Pons (tissue), 1 donor: ENCODE measurements around the gene MFSD12.
A peak's percentile ranks its signal among the peaks of the same experiment; 100 is the strongest.

Source experiments
- DNase-seq: peaks from one replicate; pipeline ENCODE4 v3.0.0-alpha.2; 2016; ENCODE audit warnings: low spot score

Gene MFSD12

GRCh38 chr19:3555653-3556422, 1.5 kb downstream of the MFSD12 start:
- DNase-seq: no peak

- DNase-seq: peak; percentile 19
These were observed 2.9 kb downstream of the MFSD12 start for GRCh38 chr19:3554254-3555083.

DNA sequence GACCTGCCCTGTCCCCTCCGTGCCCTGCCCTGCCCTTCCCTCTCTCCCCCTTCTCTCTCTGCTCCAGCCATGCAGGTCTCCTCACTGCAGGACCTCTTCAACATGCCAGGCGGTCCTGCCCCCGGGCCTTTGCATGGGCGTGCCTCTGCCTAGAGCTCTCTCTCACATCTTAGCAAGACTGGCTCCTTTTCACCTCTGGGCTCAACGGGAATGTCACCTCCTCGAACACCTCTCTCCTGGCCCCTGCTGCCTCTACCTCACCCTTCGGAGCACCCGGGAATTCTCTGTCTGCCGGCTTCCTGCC, 5.6 kb downstream of the MFSD12 start:
- DNase-seq: no peak

DNA sequence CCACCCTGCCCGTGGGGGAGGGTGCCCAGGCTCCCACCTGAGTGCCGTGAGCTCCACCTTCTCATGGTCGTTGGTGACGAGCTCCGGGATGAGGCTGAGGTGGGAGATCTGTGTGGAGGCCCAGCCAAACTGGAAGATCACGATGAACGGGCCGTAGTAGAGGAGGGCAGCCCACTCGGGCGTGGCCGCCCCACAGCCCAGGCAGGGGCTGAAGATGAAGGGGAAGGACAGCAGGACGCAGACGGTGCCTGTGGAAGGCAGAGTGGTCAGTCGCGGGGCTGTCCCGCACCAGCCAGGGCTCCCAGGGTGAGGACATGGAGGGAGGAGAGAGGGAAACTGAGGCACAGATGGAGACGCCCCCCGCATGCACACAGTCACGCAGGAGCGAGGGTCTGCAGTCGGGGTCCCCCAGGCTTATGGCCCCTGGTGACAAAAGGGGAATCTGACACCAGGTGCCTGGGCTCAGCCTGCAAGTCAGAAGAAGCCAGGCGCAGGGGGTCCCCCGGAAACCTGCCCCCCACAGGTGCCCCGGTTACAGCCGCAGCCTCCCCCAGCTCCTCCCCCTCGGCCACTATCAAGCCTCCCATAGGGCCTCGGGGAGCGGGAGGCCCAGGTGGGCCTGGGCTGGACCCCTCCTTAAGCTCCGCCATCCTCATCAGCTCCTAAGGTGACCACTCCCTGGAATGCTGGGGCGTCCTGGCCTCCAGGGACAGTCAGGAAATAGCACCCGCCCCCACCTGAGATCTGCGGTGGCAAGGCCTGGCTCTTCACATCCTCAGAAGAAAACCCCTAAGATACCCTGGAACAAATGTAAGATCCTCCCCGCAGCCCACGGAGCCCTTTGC, 6.2 kb downstream of the MFSD12 start:
- no peak for DNase-seq

- no peak for DNase-seq
These were observed 7.6 kb downstream of the MFSD12 start for GRCh38 chr19:3549816-3550215.

GRCh38 chr19:3548606-3549005, 8.8 kb downstream of the MFSD12 start:
- DNase-seq: peak; percentile 49

DNA sequence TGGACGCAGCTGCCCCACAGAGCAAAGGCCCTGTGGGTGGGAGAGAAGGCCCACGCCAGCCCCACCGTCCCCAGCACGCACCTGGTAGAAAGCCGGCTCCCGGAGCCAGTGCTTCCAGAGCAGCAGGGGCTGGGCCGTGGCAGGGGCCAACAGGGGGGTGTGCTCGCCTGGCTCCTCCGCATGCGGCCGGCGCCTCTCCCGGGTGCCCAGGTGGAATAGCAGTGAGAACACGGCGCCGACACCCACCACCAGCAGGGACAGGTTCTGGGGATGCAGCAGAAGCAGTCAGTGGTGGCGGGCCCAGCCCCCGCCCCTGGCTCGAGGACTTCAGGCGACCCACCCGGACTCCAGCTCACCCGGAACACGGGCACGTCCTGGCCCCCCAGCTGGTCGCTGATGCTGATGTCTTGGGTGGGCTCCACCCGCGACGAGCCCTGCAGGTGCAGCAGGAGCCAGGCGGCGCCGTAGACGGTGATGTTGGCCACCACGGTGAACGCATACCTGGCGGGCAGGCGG, 9.6 kb downstream of the MFSD12 start:
- no peak for DNase-seq

GRCh38 chr19:3547301-3547731, 10.1 kb downstream of the MFSD12 start:
- no peak for DNase-seq

DNA sequence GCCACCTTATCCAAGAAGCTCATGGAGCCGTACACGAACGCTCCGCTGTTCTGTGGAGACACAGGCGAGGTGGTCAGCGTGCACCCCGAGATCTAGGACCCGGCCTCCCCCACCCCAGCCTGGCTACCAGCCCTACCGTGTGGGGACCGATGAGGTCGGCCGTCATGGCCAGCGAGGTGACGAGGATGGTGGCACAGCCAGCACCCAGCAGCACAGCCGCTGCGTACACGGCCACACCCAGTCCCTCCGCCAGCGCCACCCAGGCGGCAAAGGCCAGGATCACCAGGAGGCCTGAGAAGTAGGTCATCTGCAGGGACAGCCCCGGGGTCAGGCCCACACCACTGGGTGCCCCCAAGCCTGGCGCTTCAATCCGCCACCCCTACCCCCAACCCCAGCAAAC, 11.3 kb downstream of the MFSD12 start:
- DNase-seq: no peak

DNA sequence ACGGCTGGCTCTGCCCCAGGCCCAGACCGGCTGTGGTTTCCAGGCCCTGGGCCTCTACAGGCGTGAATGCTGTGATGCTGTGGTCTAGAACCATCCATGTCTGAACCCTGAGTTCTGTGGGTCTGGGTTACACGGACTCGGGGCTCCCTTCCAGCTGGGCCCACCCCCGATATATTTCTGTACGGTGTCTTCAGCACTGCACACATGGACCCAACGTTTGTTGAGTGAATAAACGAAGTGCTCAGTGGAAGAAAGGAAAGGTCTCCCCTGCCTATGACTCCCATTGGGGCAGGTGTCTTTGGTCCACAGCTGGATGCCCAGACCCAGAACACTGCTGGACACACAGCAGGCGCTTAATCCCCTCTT, 11.7 kb downstream of the MFSD12 start:
- peak; percentile 8 for DNase-seq

GRCh38 chr19:3544742-3545668, 12.4 kb downstream of the MFSD12 start:
- DNase-seq: peak; percentile 82

DNA sequence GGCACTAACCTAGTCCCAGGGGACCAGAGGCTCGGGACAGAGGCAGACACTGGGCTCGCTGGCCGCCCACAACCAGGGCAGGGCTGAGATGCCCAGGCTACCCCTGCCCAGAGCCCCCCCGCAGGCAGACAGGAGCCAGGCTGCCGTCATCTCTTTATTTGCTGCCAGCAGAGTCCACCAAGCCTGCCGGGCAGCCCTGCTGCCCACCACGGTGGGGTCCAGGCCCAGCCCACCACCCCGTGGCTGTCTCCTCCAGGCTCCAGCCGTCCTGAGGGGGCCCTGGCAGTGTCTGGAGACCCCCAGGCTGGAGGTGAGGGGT, 13.4 kb downstream of the MFSD12 start:
- DNase-seq: peak; percentile 14

DNA sequence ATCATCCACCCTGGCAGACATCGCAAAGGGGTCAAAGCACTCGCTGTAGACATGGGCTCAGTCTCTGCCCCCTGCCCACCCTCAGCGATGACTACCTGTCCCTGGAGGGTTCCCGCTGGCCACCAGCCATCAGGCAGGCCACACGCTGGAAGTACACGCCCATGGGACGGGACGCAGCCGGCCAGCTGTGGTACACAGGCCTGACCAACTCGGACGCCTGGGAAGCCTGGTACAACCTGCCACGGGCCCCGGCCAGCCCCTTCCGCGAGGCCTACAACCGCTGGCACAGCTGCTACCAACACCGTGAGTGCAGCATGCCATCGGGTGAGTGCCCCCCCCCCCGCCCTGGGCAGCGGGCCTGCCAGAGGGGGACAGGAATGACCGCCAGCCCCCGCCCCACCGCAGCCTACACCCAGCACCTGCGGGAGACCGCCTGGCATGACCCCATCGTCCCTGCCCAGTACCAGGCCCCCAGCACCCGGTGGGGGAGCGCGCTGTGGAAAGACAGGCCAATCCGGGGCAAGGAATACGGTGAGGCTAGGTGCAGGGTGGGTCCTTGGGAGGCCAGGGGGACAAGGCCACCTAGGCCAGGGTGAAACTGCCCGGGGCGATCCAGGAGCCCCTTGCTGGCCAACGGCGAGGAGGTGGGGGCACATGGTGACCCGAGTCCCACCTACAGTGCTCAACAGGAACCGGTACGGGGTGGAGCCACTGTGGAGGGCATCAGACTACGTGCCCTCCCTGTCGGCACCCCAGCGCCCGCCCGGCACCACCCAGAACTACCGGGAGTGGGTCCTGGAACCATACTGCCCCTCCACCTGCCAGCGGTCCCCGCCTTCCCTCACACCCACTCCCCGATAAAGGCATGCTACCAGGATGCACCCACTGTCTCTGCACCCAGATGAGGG, 14.0 kb downstream of the MFSD12 start:
- DNase-seq: peak; percentile 76

DNA sequence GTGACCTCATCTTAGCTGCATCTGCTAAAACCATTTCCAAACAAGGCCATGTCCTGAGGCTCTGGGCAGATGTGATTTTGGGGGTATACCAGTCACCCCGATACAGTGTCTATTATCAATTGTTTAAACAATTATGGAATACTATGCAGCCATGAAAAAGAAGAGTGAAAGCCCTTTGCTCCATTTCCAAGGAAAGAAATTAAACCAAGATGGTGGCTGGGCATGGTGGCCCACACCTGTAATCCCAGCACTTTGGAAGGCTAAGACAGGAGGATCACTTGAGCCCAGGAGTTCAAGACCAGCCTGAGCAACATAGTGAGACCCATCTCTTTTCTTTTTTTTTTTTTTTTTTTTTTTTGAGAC, 17.6 kb downstream of the MFSD12 start:
- no peak for DNase-seq

GRCh38 chr19:3538965-3539755, 18.2 kb downstream of the MFSD12 start, which contains the start of gene TEKTIP1:
TEKTIP1 (plus strand) TSS chr19:3539174; CDS start chr19:3539178, 4 bp downstream.
- peak; percentile 46 for DNase-seq

DNA sequence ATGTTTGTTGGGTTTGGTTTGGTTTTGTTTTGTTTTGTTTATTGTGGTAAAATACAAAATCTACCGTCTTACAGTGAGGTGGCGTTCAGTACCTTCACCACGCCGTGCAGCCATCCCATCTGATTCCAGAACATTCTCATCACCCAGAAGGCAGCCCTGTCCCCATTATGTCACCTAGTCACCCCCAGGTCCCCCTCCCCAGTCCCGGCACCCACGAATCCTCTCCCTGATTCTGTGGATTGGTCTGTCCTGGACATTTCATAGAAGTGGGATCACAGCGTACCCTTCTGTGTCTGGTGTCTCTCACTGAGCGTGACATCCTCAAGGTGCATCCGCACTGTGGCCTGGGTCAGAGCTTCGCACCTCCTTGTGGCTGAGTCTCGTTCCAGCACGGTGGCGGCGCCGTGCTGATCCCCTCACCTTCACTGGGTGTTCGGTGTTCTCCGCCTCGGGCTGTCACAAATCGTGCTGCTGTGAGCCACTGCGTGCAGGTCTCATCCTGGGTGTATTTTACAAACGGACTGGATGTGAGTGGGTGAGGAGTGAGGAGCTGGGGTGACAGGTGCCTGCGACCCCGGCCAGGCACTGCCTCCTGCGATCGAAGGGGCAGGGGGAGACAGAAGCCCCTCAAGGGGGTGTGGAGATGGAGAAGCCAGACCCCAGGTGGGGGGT, 19.0 kb downstream of the MFSD12 start:
- no peak for DNase-seq

DNA sequence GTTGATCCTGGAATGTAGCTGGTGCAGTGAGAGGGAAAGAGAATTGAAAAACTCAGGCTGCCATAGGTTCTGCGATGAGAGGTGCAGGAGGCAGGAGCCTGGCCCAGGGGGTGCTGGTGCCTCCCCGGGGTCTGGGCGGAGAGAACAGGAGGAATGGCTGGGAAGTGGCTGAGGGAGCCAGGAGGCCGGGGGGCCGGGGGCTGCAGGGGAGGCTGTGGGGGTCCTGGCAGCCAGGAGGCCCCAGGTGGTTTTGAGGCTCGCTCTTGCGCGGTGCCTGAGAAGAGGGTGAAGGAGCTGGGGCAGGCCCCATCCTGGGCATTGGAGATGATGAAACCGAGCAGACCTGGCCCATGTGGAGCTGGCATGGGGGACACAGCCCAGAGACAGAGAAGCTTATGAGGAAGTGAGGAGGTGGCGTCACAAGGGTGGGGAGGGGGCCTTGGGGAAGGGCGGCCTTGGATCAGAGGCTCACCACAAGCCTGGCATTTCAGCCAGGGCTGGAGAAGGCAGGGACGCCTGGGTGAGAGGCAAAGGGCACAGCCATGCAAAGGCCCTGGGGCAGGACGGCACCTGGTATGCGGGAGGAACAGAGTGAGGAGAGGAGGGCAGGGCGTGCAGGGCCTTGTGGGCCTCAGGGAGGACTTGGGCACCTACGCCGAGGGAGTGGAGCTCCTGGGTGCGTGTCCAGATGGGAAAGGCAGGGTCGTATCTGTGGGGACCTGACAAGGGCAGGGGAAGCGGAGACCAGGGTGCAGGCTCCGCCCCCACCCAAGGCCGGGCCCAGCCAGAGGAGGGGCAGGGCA, 19.7 kb downstream of the MFSD12 start:
- no peak for DNase-seq

GRCh38 chr19:3537101-3537437, 20.3 kb downstream of the MFSD12 start:
- no peak for DNase-seq
